GM21515 (cell line): ENCODE measurements around the gene USF1.
"Not testable (repeated sequence)": the region's sequence is repeated elsewhere in the genome, so short reads cannot be mapped to it uniquely, and the experiment has no call there.

Source experiments
- ATAC-seq: cut with Tn5 transposase; IDR thresholded peaks from one replicate; pipeline ENCODE4 v1.9.1; 2021; ENCODE audit not compliant: unreplicated experiment

The USF1 gene

GRCh38 chr1:160992036-160992435, 53.7 kb downstream of the USF1 start:
- ATAC-seq = not testable (repeated sequence)
